ENCODE data around the gene CHST5. TPM values are rescaled to one million over a fixed set of nuclear protein-coding genes. Genes with fewer than 3 reads are reported as not detected.
A peak's percentile ranks its signal among the peaks of the same experiment; 100 is the strongest.
"Not testable (repeated sequence)": the region's sequence is repeated elsewhere in the genome, so short reads cannot be mapped to it uniquely, and the experiment has no call there.

Gene CHST5
- total RNA-seq, 1 donor from 2014 or later, result 0.85 TPM

GRCh38 chr16:75501359-75501758 is 34.5 kb downstream of the CHST5 start:
- Histone ChIP-seq H3K36me3 (no peaks in the 10 kb centered on the region), H3K4me3 (no peak overlapping the region), H3K27me3 (ENCODE audit: low read depth) (no peaks in the 10 kb centered on the region), H3K27ac (replicated peaks) (peak overlapping the region; percentile 60), H3K9me3 (replicated peaks) (no peaks in the 10 kb centered on the region), H3K4me1 (peaks cover 25% of the 10 kb centered on the region)
- intact Hi-C loops (cut with micrococcal nuclease), result no loop called here
- TF ChIP-seq CTCF (IDR thresholded peaks at IDR 0.05; ENCODE audit: borderline replicate concordance), result no peak
- no peak for DNase-seq

GRCh38 chr16:75498605-75499322 is 37.1 kb downstream of the CHST5 start:
- H3K36me3 ChIP-seq; intact Hi-C loops (cut with micrococcal nuclease); H3K9me3 ChIP-seq (replicated peaks); H3K4me3 ChIP-seq: not testable (repeated sequence)
- Histone ChIP-seq H3K4me1 (peaks cover 35% of the 10 kb centered on the region), H3K27me3 (ENCODE audit: low read depth) (peaks cover 16% of the 10 kb centered on the region), H3K27ac (replicated peaks) (peak overlapping the region; percentile 81)
- DNase-seq, result peak; percentile 77

- Histone ChIP-seq H3K4me3 (no peak overlapping the region), H3K36me3 (no peaks in the 10 kb centered on the region), H3K27ac (replicated peaks) (no peak overlapping the region), H3K4me1 (peaks cover 35% of the 10 kb centered on the region), H3K27me3 (ENCODE audit: low read depth) (peaks cover 25% of the 10 kb centered on the region), H3K9me3 (replicated peaks) (no peaks in the 10 kb centered on the region)
- no peak for TF ChIP-seq CTCF (IDR thresholded peaks at IDR 0.05; ENCODE audit: borderline replicate concordance)
- intact Hi-C loops (cut with micrococcal nuclease), result no loop called here
- DNase-seq, result no peak
These were observed 38.4 kb downstream of the CHST5 start for GRCh38 chr16:75497558-75497957.

- H3K9me3 ChIP-seq (replicated peaks), result no peaks in the 10 kb centered on the region
- intact Hi-C loops (cut with micrococcal nuclease), result no loop called here
- no peak for TF ChIP-seq CTCF (IDR thresholded peaks at IDR 0.05; ENCODE audit: borderline replicate concordance)
- no peak within 1 kb of the TSS for H3K27ac ChIP-seq (replicated peaks)
- DNase-seq, result peak; percentile 41
- H3K36me3 ChIP-seq, result no peaks in the 10 kb centered on the region
- H3K27me3 ChIP-seq (ENCODE audit: low read depth), result peaks cover 33% of the 10 kb centered on the region
- H3K4me3 ChIP-seq, result peak within 1 kb of the TSS; percentile 63
- H3K4me1 ChIP-seq, result peaks cover 24% of the 10 kb centered on the region
These were observed 40.7 kb downstream of the CHST5 start, which contains the start of gene CHST6 for GRCh38 chr16:75495076-75495674. Gene CHST6 (minus strand): TSS chr16:75495441. CDS start chr16:75479828, 15,613 bp downstream.

- Histone ChIP-seq H3K9me3 (replicated peaks) (no peaks in the 10 kb centered on the region), H3K4me1 (peaks cover 23% of the 10 kb centered on the region), H3K27me3 (ENCODE audit: low read depth) (peaks cover 33% of the 10 kb centered on the region), H3K4me3 (peak overlapping the region; percentile 63), H3K36me3 (no peaks in the 10 kb centered on the region), H3K27ac (replicated peaks) (no peak overlapping the region)
- intact Hi-C loops (cut with micrococcal nuclease), result no loop called here
- TF ChIP-seq CTCF (IDR thresholded peaks at IDR 0.05; ENCODE audit: borderline replicate concordance), result no peak
- DNase-seq, result no peak
These were observed 41.2 kb downstream of the CHST5 start for GRCh38 chr16:75494661-75495075.

GRCh38 chr16:75494184-75494583 is 41.7 kb downstream of the CHST5 start:
- Histone ChIP-seq H3K4me1 (peaks cover 19% of the 10 kb centered on the region), H3K36me3 (no peaks in the 10 kb centered on the region), H3K27ac (replicated peaks) (no peak overlapping the region), H3K4me3 (peak overlapping the region; percentile 63), H3K27me3 (ENCODE audit: low read depth) (peaks cover 33% of the 10 kb centered on the region), H3K9me3 (replicated peaks) (no peaks in the 10 kb centered on the region)
- DNase-seq, result no peak
- no peak for TF ChIP-seq CTCF (IDR thresholded peaks at IDR 0.05; ENCODE audit: borderline replicate concordance)
- intact Hi-C loops (cut with micrococcal nuclease), result no loop called here
